GM19193 (cell line): Measurements from ENCODE around the gene ACSL6.

ENCODE experiments used
- POLR2A ChIP-seq: IDR thresholded peaks from 4 replicates; pipeline ENCODE4 v1.6.1; 2011; ENCODE audit not compliant: insufficient read depth, insufficient read length; ENCODE audit errors: extremely low read depth

Gene ACSL6

GRCh38 chr5:132024789-132025402, 13.4 kb upstream of the ACSL6 start:
- TF ChIP-seq POLR2A = no peak

GRCh38 chr5:132024117-132024435, 12.6 kb upstream of the ACSL6 start:
- TF ChIP-seq POLR2A = no peak

GRCh38 chr5:132023258-132024116, 12.0 kb upstream of the ACSL6 start:
- TF ChIP-seq POLR2A = no peak

- TF ChIP-seq POLR2A = no peak
Observed at GRCh38 chr5:132022737-132023136, 11.3 kb upstream of the ACSL6 start.

- TF ChIP-seq POLR2A = no peak
Observed at GRCh38 chr5:132021654-132022053, 10.2 kb upstream of the ACSL6 start.

- TF ChIP-seq POLR2A = no peak
Observed at GRCh38 chr5:132020568-132021339, 9.3 kb upstream of the ACSL6 start.

- no peak for TF ChIP-seq POLR2A
Observed at GRCh38 chr5:132019857-132020555, 8.5 kb upstream of the ACSL6 start.

GRCh38 chr5:132019337-132019736, 7.9 kb upstream of the ACSL6 start:
- no peak for TF ChIP-seq POLR2A

GRCh38 chr5:132017738-132018625, 6.5 kb upstream of the ACSL6 start:
- no peak for TF ChIP-seq POLR2A

GRCh38 chr5:132017316-132017715, 5.9 kb upstream of the ACSL6 start:
- TF ChIP-seq POLR2A = no peak

GRCh38 chr5:132016721-132017250, 5.3 kb upstream of the ACSL6 start:
- no peak for TF ChIP-seq POLR2A

GRCh38 chr5:132013711-132014110, 2.3 kb upstream of the ACSL6 start:
- no peak for TF ChIP-seq POLR2A

- no peak for TF ChIP-seq POLR2A
Observed at GRCh38 chr5:132013006-132013689, 1.7 kb upstream of the ACSL6 start.
